Fibroblast of upper back skin (primary cell): ENCODE results near the gene ANO3.

Experiments
- DNase-seq: peaks from one replicate; pipeline ENCODE4 v3.0.0-alpha.2; 2013

The ANO3 gene

DNA sequence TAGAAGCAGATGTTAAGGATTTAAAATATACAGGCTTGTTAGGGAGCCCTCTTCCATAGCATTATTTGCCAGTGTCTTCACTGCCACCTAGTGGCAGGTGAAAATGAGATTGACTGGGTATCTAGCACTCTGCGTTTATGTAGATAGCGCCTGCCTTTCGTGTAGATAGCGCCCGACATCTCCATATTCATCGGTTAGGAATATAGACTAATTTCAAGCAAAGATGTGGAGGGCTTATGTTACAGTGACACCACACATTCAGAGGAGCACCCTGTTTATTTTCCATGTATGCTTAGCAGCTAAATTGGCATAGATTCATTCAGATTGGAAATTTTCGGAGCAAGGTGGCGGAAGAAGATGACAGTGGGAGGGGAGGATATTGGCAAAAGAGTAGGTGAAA is 318.0 kb downstream of the ANO3 start:
- peak; percentile 76 for DNase-seq

DNA sequence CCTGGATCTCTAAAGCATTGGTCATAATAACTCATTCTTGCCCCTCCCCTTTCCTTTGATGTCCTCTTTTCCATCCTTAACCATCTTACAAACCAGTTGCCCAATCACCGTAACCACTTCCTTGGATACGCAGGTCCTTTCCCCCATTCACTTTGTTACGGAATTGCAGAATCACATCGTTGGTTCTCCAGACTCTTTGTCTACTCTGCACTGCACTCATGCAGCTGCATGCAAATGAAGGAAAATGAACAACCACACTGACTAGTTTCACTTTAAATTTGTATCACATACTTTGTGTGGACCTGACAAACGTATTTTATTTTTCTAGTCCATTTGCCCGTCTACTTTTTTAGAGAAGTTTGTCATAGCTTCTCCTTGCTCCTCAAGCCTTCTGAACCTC is 320.0 kb downstream of the ANO3 start:
- no peak for DNase-seq

DNA sequence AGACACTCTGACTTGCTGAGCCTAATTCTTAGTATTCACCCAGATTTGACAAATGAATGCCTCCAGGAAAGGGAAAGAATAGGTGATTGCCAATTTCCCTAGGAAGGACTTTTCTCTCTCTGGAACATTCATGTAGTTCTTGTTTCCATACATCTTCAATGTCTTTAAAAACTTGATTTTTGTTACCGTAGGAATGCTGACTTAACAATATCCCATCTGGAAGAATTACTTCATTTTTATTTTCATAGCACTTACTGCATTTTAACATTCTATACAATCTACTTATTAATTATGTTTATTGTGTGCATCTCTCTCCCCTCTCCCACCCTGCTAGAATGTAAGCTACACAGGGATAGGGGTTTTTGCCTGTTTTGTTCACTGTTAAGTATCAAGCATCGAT is 323.4 kb downstream of the ANO3 start:
- DNase-seq, result no peak

DNA sequence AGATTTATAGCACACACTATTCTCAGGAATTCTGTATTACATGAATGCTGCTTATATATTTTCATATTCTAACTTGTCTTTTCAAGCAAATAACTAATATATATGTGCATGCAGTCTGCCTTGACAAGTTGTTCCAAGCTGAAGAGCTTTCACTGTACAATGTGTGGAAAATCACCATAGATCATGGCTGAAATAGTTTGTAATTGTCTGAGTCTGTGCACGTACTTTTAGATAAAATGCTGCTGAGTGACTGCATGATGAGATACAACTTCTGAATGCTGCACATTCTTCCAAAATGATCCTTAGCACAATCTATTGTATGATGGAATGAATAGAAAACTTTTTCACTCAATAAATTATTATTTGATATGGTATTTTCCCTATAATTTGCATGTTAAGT is 331.0 kb downstream of the ANO3 start:
- no peak for DNase-seq

GRCh38 chr11:26665036-26665435 is 333.1 kb downstream of the ANO3 start:
- DNase-seq, result no peak

GRCh38 chr11:26665946-26666345 is 334.0 kb downstream of the ANO3 start:
- no peak for DNase-seq

GRCh38 chr11:26675233-26675928 is 343.5 kb downstream of the ANO3 start:
- DNase-seq, result no peak

- no peak for DNase-seq
Observed at GRCh38 chr11:26676641-26677040, 344.7 kb downstream of the ANO3 start.

- no peak for DNase-seq
Observed at GRCh38 chr11:26677566-26677965, 345.6 kb downstream of the ANO3 start.

- DNase-seq, result no peak
Observed at GRCh38 chr11:26687351-26687750, 355.4 kb downstream of the ANO3 start.

DNA sequence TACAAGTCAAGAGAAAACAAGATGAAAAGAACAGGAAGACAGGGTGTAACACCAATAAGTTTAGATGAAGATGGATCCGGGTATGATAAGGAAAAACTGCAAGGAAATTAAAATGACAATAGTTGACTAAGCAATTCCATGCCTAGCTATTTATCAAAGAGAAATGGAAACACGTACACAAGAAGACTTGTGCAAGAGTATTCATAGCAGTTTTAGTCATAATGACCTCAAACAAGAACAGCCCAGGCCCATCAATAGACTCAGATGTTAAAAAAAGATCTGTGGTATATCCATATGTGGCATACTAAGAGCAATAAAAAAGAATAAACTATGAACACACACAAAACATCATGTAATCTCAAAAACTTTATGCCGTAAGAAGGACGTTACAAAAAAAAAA is 356.8 kb downstream of the ANO3 start:
- no peak for DNase-seq

- DNase-seq, result no peak
Observed at GRCh38 chr11:26696330-26696729, 364.4 kb downstream of the ANO3 start.

- DNase-seq, result no peak
Observed at GRCh38 chr11:26698224-26698623, 366.3 kb downstream of the ANO3 start.

DNA sequence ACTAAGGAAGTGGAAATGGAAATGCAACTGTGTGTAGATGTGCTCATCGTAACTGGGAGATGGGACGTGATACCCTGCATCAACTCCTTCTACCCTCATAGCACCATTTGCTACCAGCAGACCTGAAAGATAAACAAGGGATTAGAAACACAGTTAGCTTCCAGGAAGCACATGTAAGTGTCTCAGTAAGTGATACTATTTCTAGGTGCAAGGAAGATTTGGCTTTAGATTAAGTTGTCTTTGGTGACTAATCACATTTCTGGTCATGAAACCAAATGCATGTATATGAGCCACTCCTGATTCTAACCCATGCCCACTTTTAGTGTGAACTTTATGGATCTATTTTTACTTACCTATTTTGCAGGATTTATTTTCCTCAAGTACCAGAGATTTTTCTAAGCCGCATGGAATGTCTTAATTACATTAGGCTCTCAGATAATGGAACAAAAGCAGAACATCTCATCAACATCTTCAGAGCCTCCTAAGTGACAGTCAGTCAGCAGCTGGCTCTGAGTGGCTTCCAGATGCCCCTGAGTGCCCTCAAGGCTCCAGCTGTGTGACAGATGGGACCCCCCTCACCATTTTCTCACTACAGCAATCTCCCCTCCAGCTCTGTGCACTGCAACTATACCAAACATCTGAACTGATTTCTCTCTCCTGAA is 368.8 kb downstream of the ANO3 start:
- no peak for DNase-seq

DNA sequence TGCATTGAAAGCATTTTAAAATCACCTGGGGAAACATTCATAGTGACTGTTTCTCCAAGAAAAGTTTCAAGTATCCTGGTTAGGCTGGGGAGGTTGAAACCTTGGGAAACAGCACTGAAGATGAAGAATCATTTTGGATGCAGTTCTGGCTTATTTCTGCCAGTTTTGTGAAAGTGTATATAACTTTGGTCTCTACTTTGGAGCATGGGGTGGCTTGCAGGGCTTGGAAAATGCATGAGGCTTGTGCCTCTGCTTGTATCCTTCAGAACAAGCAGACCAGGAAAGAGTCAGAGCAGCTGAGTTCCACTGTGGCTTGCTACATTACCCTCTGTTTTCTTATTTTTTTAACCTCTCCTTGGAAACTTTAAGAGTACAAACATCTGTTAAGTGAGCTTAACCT is 370.5 kb downstream of the ANO3 start:
- DNase-seq, result no peak

DNA sequence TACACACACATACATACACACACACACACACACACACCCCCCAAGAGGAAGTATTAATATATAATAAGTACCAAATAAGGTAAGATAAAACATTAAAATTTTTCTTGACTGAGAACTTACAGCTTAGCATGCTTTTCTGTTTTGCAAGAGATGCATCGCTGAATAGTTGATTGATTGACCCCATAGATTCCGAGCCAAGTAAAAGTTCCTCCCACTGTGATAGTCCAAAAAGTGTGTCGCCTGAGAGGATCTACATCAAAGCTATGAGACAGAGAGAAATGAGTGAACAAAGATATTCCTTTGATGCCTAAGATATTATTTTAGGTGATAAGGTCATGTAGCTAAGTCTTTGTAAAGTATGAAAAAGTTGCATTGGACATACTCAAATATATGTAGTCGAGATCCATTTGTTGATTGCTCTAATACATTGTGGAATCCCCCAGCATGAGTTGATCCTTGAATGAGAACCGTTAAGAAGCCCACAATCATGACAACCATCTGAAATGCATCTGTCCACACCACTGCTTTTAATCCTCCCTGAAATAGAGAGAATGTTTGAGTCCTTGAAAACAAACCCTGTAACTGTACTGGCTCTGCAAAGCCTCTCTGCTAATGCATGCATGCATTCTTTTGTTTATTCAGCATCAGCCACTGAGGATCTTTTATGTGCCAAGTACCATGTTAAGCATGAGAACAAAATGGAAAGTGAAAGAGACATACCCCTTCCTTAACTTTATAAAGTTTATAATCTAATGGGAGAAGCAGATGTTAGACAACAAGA is 371.7 kb downstream of the ANO3 start:
- DNase-seq, result peak; percentile 24

DNA sequence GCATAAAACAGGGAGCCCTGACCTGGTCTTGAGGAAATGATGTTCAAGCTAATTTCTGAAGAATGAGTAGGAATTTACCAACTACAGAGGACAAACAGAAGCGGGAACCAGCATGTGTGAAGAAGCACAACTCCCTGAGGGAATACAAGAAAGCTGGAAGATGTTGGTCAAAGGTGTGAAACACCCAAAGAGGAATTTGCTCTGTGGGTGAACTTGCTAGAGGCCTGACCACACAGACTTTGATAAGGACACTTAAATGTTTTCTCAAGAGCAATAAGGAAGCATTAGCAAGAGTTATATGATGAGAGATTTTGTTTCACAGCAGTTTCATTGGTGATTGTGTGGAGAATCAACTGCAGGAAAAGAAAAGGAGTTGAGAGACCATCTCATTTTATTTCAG is 372.3 kb downstream of the ANO3 start:
- peak; percentile 11 for DNase-seq

DNA sequence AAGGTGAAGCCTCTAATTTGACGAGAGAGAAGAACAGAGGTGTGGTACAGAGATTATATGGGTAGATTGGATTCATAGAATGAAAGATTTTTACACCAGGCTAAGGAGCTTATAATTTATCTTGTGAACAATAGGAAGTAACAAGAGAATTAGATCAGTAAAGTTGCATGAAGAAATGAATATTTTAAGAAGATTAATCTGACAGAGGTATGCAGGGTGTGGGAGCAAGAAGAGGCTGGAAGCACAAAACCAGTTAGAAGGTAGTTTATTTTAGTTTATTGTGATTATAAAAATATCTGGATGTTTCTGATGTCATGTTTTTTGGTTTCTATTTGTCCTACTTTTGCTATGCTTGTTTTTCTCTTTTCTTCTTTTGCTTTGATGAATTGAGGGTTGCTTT is 374.3 kb downstream of the ANO3 start:
- no peak for DNase-seq

DNA sequence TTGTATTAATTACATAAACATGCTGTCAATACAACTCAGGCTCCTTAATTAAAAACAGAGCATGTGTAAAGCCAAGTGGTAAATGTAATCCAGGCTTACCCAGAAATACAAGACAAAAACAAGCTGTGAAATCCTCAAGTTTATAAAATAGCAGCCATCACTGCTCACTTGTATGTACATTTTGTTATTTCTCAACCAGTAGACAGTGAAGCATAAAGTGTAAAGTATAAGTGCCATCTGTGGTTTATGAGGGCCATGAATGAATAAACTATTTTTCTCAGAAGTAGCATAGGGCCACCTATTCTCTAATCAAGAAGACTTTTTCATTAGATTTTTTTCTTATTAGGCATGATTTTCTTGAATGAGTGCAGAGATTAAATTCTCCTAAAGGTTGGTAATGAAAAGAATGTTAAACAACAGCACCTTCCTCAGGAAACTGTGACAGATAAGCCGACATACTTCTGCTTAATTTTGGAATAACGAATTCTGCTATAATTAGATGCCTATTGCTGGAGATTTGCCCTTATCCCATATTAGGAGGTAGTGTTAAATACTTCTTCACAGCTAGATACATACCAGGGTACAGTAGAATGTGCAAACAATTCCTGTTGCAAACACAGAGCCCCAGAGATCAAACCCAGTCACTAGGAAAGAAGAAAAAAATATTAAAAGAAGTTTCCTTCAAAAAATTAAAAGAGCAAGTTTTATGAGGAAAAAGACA is 377.0 kb downstream of the ANO3 start:
- no peak for DNase-seq

DNA sequence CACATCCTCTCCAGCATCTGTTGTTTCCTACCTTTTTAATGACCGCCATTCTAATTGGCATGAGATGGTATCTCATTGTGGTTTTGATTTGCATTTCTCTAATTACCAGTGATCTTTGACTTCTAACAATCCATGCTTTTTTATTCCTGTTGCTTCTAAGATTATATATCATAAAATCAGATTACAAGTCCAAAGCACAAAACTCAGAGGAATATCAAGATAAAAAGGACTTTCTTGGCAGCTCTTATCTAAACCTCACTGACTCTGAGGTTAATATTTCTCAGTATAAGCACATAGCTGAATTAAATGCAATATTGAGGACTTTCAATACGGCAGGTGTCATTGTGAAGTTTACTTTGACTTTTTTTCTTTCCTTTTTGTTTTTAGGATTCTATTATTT is 378.6 kb downstream of the ANO3 start:
- DNase-seq, result no peak

- no peak for DNase-seq
Observed at GRCh38 chr11:26712497-26712896, 380.6 kb downstream of the ANO3 start.
